GM18868 (cell line): Measurements from ENCODE around the gene HAPLN3.

Experiments used
- ATAC-seq: cut with Tn5 transposase; IDR thresholded peaks from one replicate; pipeline ENCODE4 v1.9.1; 2021; ENCODE audit warnings: mild to moderate bottlenecking, moderate library complexity; ENCODE audit not compliant: unreplicated experiment

HAPLN3 gene

GRCh38 chr15:88896333-88897033 lies 1.1 kb upstream of the HAPLN3 start:
- ATAC-seq, result no peak

GRCh38 chr15:88894348-88894818 lies 961 bp downstream of the HAPLN3 start:
- peak; percentile 57 for ATAC-seq

- no peak for ATAC-seq
Observed at GRCh38 chr15:88891540-88892254, 3.6 kb downstream of the HAPLN3 start.

GRCh38 chr15:88890495-88890894 lies 4.8 kb downstream of the HAPLN3 start:
- no peak for ATAC-seq

GRCh38 chr15:88888719-88889118 lies 6.6 kb downstream of the HAPLN3 start:
- no peak for ATAC-seq

- ATAC-seq, result no peak
Observed at GRCh38 chr15:88887068-88887580, 8.2 kb downstream of the HAPLN3 start.

GRCh38 chr15:88882785-88883184 lies 12.6 kb downstream of the HAPLN3 start:
- ATAC-seq, result no peak

- ATAC-seq, result no peak
Observed at GRCh38 chr15:88881775-88882174, 13.6 kb downstream of the HAPLN3 start.

- ATAC-seq, result no peak
Observed at GRCh38 chr15:88880944-88881740, 14.2 kb downstream of the HAPLN3 start.

- peak; percentile 77 for ATAC-seq
Observed at GRCh38 chr15:88878720-88879184, 16.6 kb downstream of the HAPLN3 start.

- no peak for ATAC-seq
Observed at GRCh38 chr15:88877906-88878305, 17.4 kb downstream of the HAPLN3 start.

GRCh38 chr15:88877415-88877814 lies 17.9 kb downstream of the HAPLN3 start:
- ATAC-seq, result no peak

- ATAC-seq, result no peak
Observed at GRCh38 chr15:88876573-88876972, 18.8 kb downstream of the HAPLN3 start.

- no peak for ATAC-seq
Observed at GRCh38 chr15:88874684-88875083, 20.7 kb downstream of the HAPLN3 start.

GRCh38 chr15:88874275-88874674 lies 21.1 kb downstream of the HAPLN3 start:
- no peak for ATAC-seq

- ATAC-seq, result no peak
Observed at GRCh38 chr15:88873786-88874185, 21.6 kb downstream of the HAPLN3 start.

GRCh38 chr15:88872706-88873105 lies 22.6 kb downstream of the HAPLN3 start:
- no peak for ATAC-seq

- no peak for ATAC-seq
Observed at GRCh38 chr15:88872106-88872505, 23.2 kb downstream of the HAPLN3 start.

- no peak for ATAC-seq
Observed at GRCh38 chr15:88871313-88871712, 24.0 kb downstream of the HAPLN3 start.

- ATAC-seq, result no peak
Observed at GRCh38 chr15:88866295-88866881, 29.0 kb downstream of the HAPLN3 start.
